Hematopoietic multipotent progenitor cell treated with erythropoietin and hydrocortisone succinate and interleukin-3 and kit ligand, for 15 days (in vitro differentiated cells): Measurements from ENCODE around the gene COMT.
"Not testable (repeated sequence)": the region's sequence is repeated elsewhere in the genome, so short reads cannot be mapped to it uniquely, and the experiment has no call there.

Experiments used
- DNase-seq: peaks from one replicate; pipeline ENCODE4 v3.0.0-alpha.2; 2015; ENCODE audit warnings: low spot score

The COMT gene

DNA sequence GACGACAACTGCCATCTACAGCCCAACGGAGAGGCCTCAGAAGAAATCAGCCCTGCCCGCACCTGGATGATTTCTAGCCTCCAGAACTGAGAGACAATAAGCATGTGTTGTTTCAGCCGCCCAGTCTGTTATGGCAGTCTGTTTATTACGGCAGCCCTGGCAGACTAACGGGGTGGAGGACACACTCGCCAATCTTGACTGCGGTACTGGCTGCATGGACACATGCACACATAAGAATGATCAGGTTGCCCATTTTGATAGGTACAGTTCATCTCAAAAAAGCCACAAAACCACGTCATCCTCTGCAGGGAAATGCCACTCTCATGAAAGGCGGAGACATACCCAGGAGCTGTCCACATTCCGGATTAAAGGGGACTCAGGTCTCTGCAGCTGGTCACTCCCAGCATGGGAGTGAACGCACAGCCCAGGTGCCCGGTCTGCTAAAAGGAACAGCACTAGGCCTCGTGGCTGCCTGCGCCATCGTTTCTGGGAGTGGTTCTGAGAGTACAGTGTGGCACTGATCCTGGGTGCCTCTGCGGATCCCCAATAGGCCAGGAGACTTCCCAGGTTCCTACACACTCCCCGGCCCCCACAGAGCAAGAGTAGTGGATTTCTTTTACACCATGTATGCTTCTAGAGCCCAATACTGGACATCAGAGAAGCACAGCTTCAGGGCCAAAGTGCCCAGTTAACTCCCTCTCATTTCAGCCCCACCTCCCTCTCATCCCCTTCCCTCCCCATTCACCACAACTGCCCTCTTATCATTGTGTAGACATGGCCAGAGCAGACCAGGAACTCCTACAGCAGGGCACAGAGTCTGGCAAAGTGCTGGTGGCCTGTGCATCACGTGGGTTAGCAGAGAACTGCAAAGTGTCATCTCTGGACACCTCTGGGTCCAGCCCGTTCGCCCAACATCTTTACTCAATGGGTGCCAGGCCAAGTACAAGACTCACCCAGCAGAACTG lies 11.7 kb upstream of the COMT start:
- no peak for DNase-seq

GRCh38 chr22:19930551-19931486 lies 10.8 kb upstream of the COMT start:
- DNase-seq: peak; percentile 45

GRCh38 chr22:19931514-19931913 lies 10.1 kb upstream of the COMT start:
- DNase-seq: no peak

GRCh38 chr22:19932367-19933206 lies 9.0 kb upstream of the COMT start:
- peak; percentile 97 for DNase-seq

DNA sequence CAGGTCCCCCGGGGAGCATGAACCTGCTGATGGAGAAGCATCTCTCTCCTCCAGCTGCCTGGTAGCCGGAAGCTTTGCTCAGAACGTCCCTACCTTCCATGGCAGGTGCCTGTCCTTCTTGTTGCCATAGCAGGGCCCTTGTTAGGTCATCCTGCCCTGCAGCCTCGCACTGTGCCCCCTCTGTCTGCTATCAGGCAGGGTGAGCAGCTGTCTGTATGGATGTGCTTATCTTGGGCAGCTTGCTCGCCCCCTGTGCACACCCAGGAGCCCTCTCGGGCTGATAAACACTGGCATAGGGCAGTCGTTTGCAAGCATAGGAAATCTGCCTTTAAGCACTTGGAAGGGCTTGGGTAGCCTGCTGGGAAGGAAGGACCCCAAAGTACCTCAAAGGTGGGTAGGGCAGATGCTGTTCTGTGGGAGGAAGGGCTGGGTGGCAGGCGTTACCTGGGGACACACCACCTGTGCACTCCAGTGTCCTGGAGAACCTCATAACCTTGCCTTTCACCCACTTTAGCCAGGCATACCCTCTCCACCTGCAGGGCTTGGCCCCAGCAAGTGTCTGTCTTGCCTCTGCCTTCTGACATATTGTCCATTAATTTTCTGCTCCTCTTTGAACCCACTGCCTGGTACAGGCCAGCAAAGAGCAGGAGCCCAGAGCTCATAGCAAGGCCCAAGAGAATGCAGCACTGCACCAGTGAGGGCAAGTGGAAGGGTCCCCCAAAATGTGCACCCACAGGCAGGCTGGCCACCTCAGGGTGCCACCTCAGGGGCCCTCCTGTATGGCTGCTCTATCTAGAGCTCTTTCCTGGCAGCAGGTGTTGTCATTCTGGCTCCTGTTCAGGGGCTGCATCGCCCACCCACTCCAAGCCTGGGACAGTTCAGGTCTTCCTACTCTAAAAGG lies 8.0 kb upstream of the COMT start:
- peak; percentile 94 for DNase-seq

GRCh38 chr22:19935123-19935718 lies 6.4 kb upstream of the COMT start:
- not testable (repeated sequence) for DNase-seq

DNA sequence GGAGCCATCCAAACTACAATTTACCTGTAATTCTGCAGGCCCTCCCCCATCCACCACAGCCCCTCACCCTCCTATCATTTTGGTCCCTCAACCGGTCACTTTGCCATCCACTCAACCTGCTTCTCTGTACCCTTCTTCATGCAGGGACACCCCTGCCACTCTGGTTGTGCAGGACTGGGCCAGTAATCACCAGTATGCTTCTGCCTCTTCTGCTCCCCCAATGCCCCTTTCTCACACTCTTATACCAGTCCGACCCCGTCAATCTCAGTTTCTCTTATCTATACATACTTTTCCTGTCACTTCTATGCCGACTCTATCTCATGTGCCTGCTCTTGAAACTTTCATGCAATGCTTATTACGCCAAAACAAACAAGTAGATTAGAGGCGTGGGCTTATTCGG lies 5.1 kb upstream of the COMT start:
- DNase-seq: no peak

DNA sequence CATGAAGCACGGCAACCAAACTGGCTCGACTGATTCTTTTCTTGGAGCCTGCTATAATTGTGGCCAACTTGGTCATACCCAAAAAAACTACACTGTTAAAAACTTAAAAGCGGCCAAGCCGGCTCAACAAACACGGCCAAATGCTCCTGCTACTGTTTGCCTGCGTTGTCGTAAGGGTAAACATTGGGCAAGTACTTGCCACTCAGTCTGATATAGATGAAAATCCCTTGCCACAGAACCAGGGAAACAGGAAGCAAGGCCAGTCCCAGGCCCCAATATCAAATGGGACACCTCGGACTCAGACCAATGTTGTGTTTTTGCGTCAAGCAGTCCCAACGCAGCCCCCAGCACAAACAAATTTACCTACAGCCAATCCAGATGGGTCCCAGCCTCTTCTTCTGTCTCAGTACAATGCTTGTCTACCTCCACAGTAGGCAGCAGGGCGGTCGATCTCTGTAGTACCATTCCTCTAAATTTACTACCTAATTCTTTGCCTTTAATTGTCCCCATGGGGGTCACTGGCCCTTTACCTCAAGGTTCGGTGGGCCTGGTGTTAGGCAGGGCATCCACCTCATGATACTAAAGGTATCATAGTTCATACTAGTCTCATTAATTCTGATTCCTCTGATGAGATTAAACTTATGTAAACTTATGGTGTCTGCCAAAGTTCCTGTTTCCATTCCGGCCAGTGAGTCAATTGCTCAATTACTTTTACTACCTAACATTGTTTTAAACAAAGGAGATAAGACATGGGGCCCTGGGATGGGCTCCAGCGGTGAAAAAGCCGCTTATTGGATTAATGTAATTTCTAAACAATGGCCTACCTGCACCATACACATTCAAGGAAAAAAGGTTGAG lies 3.7 kb upstream of the COMT start:
- DNase-seq: no peak

- DNase-seq: no peak
Observed at GRCh38 chr22:19940536-19941364, 822 bp upstream of the COMT start.

- DNase-seq: peak; percentile 41
Observed at GRCh38 chr22:19942157-19943081, 847 bp downstream of the COMT start.

DNA sequence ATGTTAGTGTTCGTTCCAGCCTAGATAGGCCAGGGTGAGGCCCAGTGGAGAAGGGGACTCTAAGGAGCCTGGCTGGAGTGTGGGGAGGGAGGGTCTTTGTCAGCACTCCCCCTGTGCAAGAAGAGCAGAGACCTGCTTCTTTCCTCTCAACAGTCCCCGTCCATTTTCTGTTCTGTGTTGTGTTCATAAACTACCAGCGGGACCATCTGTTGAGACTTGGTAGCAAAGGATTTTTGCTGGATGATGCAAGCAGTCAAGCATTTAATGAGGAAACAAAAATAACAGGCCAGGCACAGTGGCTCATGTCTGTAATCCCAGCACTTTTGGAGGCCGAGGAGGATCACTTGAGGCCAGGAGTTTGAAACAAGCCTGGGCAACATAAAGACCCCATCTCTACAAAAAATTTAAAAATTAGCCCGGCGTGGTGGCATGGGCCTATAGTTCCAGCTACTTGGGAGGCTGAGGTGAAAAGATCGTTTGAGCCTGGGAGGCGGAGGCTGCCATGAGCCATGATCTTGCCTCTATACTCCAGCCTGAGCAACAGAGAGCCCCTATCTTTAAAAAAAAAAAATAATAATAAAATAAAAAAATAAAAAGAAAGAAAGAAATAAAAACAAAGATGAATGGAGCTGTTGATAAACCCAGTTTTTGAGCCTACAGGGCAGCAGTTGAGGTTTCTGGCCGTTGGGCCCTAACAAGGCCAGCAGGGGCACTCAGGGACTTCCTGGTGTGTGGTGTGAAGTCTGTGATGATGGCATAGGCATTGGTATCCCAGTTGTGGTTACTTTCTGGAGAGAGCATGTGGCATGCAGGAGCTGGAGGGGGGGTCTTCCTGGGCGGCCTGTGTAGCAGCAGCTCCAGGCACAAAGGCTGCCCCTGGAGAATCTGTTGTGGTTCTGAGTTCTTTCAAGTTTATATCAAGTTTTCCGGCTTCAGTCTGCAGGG lies 1.8 kb downstream of the COMT start:
- DNase-seq: peak; percentile 50

GRCh38 chr22:19948057-19948760 lies 6.6 kb downstream of the COMT start:
- no peak for DNase-seq

DNA sequence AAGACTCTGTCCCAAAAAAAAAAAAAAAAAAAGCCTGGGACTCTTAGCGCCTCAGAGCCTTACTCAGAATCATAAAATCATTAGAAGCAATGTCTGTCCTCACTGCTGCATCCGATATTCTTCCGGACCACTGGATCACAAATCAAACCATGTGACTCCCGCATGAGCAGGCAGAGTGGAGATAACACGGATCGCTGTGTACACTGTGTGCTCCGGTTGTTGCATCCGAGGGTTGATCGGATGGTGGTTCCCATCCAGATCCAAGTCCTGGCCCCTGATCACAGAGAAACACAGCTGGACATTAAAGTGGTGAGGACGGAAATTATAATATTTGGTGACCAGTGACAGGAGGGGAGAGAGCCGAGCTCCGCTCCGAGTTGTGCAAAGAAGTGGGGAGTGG lies 9.8 kb downstream of the COMT start:
- DNase-seq: no peak

DNA sequence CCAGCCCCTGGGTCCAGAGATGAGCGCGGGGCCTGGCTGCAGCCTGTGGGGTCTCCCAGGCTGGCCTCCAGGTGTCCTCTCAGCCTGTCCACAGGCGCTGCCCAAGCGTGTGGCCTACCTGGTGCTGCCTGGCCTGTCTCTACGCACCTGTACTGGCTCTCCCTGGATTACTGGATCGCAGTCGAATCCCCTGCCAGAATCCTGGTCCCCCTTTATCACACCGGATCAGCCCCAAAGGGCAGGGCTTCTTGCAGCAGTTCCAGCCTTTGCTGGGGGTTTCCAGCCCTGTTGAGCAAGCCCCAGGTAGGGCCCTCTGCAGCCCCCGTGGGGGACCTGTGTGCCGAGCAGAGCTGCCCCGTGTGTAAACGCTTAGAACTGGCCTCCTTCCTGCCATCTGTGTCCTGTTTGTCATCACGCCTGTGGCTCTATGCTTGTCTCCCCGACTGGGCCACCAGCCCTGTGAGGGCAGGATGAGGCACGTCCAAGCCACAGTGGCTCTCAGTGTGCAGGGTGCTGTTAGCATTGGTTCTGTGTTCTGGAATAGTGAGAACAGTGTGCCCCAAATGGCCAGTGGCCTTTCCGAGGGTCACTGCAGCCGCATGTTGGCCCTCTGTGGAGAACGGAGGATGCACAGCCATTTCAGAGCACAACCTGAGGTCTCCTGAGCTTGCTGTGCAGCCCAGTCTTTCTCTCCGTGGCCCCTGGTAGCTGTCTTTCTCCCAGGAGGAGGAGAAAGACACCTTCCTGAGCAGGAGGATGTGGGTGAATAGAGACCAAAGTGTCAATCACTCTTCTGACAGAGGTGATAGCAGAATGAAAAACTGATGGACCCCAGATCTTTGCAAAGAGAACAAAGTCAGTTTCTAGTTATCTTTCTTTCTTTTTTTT lies 13.9 kb downstream of the COMT start:
- no peak for DNase-seq

DNA sequence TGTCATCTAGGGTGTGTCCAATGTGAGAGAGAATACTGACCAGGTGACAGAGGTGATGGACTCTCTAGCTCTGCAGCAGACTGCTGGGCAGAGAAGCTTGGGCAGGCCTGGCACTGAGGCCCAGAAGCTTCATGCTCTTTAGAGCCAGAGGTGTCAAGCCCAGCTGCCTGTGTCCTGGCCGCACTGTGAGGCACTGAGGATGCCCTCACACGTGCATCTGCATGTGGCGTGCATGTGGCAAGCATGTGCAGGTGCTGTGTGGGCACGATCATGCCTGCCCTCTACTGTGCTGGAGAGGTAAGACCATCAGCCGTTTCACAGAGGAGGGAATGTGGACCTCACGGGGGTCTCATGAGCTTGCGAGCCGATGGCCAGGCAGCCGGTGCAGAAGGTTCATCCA lies 15.9 kb downstream of the COMT start:
- DNase-seq: no peak
